ENCODE results near the gene ZBP1.

The ZBP1 gene

DNA sequence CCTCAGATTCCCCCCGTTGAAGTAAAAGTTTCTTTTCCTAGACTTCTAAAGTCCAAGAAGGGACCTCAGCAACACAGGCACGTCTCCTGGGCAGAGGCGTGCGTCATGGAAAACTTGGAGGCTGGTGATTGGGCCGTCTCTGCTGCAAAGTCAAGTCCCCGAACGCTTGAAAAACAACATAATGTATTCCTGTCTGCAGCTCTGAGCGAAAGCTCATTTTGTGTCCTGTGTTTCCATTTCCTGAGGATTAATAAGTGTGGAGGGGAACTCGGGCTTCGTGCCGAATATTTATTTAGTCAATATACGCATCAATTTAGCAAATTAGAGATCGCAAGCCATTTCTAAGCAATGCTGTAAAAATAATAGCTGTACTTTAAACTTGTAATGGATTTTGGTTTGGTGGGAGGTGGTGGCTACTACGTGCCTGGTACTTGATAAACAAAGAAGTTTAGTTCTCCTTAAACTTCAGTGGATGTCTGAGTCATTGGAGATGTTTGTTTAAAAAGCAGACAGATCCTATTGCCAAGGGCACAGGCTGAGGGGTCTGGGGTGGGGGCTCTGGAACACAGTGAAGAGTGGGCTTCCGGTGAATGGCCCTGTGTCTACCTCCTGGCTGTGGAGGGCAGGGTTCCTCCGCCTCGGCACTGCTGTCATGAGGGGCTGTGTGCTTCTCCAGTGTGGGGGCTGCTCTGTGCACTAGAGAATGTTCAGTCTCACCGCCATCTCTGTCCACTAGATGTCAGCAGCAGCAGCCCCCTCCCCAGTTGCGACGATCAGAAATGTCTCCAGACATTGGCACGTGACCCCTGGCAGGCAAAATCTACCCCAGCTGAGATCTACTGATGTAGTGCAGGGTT, 37.6 kb downstream of the ZBP1 start:
- Histone ChIP-seq H3K27me3 (ENCODE audit: insufficient read depth, low read length, poor library complexity) (no peaks in the 10 kb centered on the region), H4K8ac (ENCODE audit: low read depth, low read length) (no peak overlapping the region), H2AK5ac (ENCODE audit: low read length) (no peak overlapping the region), H3K36me3 (ENCODE audit: control insufficient read depth, insufficient read depth, low read length) (no peaks in the 10 kb centered on the region), H3K4me2 (ENCODE audit: low read length) (no peak overlapping the region), H2BK15ac (replicated peaks; ENCODE audit: low read depth) (no peak overlapping the region), H3K27ac (ENCODE audit: low read depth, low read length) (no peak overlapping the region), H3K79me1 (ENCODE audit: low read length) (no peaks in the 10 kb centered on the region), H2BK120ac (ENCODE audit: low read depth, low read length) (no peak overlapping the region), H3K79me2 (ENCODE audit: control insufficient read depth, insufficient read depth, low read length) (no peaks in the 10 kb centered on the region), H4K5ac (ENCODE audit: low read length) (no peak overlapping the region), H3K4me3 (ENCODE audit: low read length) (no peak overlapping the region), H3K4ac (ENCODE audit: low read depth, low read length) (no peak overlapping the region), H3K4me1 (ENCODE audit: control insufficient read depth, low read depth, low read length) (no peaks in the 10 kb centered on the region), H3K56ac (ENCODE audit: low read length) (peak overlapping the region; percentile 34), H3K23ac (ENCODE audit: low read length) (no peak overlapping the region), H2BK5ac (ENCODE audit: low read length) (no peak overlapping the region), H3K9ac (ENCODE audit: low read length) (no peak overlapping the region), H3K18ac (ENCODE audit: low read length) (no peak overlapping the region)
- WGBS (ENCODE audit: extremely low coverage, insufficient coverage, low lambda C conversion rate) = no CpG with 5 or more reads among the region's 21 CpGs
- peak; percentile 56 for DNase-seq

DNA sequence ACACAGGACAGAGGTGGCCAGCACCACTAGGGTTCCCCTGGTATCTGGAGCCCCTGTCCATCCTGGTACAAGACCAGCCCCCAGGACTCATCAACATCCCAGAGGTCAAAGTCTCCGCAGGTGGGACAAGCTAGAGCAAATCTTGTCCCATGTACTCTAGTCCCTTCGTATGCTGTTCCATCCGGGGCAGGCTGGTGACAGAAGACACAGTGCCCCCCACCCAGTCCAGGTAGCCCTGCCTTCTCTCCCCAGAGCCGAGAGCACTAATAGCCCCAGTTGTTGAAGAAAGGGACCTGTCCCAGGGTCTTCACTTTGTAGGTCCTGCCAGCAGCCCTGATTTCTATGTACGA, 38.2 kb downstream of the ZBP1 start:
- H4K8ac ChIP-seq (ENCODE audit: low read depth, low read length) = no peak overlapping the region
- WGBS (ENCODE audit: extremely low coverage, insufficient coverage, low lambda C conversion rate) = no CpG with 5 or more reads among the region's 5 CpGs
- H3K27me3 ChIP-seq (ENCODE audit: insufficient read depth, low read length, poor library complexity) = no peaks in the 10 kb centered on the region

DNA sequence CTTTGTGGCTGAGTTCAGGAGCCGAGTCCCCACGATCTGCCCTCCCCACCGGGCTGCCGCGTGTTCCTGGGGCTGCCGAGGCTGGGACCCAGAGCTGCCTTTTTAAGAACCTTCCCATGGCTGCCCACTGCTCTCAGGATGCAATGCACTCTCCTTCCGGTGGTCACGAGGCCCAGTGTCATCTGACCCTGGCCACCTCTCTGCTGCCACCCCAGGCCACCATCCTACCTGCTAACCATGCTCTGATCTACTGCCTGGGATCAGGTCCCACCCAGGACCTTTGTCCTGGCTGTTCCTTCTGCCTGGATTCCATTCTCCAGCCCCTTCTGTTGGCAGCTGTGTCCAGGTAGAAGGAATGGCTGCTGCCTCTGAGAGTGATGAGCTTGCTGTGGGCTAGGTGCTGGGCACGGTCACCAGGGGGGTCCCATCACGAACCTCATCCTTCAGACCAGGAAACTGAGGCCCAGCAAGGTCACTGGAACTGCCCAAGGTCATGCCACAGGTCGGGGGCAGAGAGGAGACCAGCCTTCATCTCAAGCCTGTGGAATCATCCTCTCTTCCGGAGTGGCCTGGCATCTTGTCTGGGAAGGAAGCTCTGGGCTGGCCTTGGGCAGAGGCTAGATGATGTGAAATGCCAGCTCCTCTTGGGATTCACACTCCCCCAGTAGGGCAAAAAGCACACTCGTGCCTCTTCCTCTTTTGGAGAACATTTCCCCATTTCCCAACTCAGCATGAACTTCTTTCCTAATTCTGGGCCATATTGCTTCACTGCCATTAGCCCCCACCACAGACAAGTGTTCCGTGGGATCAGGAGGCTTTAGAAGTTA, 38.8 kb downstream of the ZBP1 start:
- no CpG with 5 or more reads among the region's 14 CpGs for WGBS (ENCODE audit: extremely low coverage, insufficient coverage, low lambda C conversion rate)
- Histone ChIP-seq H3K79me1 (ENCODE audit: low read length) (no peaks in the 10 kb centered on the region), H3K18ac (ENCODE audit: low read length) (no peak overlapping the region), H3K23ac (ENCODE audit: low read length) (no peak overlapping the region), H3K27ac (ENCODE audit: low read depth, low read length) (no peak overlapping the region), H3K4me3 (ENCODE audit: low read length) (no peak overlapping the region), H3K27me3 (ENCODE audit: insufficient read depth, low read length, poor library complexity) (no peaks in the 10 kb centered on the region), H2BK5ac (ENCODE audit: low read length) (no peak overlapping the region), H2BK120ac (ENCODE audit: low read depth, low read length) (no peak overlapping the region), H3K4me2 (ENCODE audit: low read length) (no peak overlapping the region), H4K5ac (ENCODE audit: low read length) (no peak overlapping the region), H3K79me2 (ENCODE audit: control insufficient read depth, insufficient read depth, low read length) (no peaks in the 10 kb centered on the region), H3K56ac (ENCODE audit: low read length) (no peak overlapping the region), H3K4me1 (ENCODE audit: control insufficient read depth, low read depth, low read length) (no peaks in the 10 kb centered on the region), H4K8ac (ENCODE audit: low read depth, low read length) (no peak overlapping the region), H3K4ac (ENCODE audit: low read depth, low read length) (no peak overlapping the region), H2BK15ac (replicated peaks; ENCODE audit: low read depth) (no peak overlapping the region), H3K9ac (ENCODE audit: low read length) (no peak overlapping the region), H2AK5ac (ENCODE audit: low read length) (no peak overlapping the region), H3K36me3 (ENCODE audit: control insufficient read depth, insufficient read depth, low read length) (no peaks in the 10 kb centered on the region)
- no peak for DNase-seq

More for the DNA sequence above, 38.2 kb downstream of the ZBP1 start:
- Histone ChIP-seq H4K5ac (ENCODE audit: low read length) (no peak overlapping the region), H3K4me1 (ENCODE audit: control insufficient read depth, low read depth, low read length) (no peaks in the 10 kb centered on the region), H3K56ac (ENCODE audit: low read length) (no peak overlapping the region), H2BK120ac (ENCODE audit: low read depth, low read length) (no peak overlapping the region), H2BK5ac (ENCODE audit: low read length) (no peak overlapping the region), H3K9ac (ENCODE audit: low read length) (no peak overlapping the region), H3K79me2 (ENCODE audit: control insufficient read depth, insufficient read depth, low read length) (no peaks in the 10 kb centered on the region), H3K18ac (ENCODE audit: low read length) (no peak overlapping the region), H3K23ac (ENCODE audit: low read length) (no peak overlapping the region), H3K4me2 (ENCODE audit: low read length) (no peak overlapping the region), H3K27ac (ENCODE audit: low read depth, low read length) (no peak overlapping the region), H3K36me3 (ENCODE audit: control insufficient read depth, insufficient read depth, low read length) (no peaks in the 10 kb centered on the region), H2AK5ac (ENCODE audit: low read length) (no peak overlapping the region), H2BK15ac (replicated peaks; ENCODE audit: low read depth) (no peak overlapping the region), H3K4ac (ENCODE audit: low read depth, low read length) (no peak overlapping the region), H3K79me1 (ENCODE audit: low read length) (no peaks in the 10 kb centered on the region), H3K4me3 (ENCODE audit: low read length) (no peak overlapping the region)
- DNase-seq = no peak

DNA sequence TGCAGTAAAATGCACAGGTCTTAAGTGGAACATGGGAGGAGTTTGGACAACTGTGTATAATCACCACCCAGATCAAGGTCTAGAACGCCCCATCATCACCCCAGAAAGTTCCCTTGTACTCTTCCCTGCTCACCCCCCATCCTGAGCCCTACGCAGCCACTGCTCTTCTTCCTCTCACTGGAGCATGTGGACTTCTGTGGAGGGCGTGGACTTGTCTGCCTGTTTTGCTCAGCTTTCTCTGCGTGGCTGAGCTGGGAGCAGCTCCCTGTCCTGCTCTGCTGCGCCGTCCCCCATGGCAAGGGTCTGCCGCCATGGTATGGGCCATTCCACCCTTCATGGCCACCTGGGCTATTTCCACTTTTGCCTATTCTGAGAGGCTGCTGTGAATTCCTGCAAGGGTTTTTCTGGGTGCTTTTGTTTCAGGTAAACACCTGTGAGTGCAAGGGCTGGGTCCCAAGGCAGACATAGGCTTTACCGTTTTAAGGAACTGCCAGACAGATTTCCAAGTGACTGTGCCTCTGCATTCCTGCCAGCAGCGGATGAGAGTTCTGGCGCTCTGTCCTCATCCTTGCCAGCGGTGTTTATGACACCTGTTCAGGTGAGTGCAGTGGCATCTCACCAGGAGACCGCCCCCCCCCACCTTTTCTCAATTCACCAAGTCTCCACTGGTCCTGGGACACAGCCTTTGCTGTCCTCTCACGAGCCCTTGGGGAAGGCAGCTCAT, 39.6 kb downstream of the ZBP1 start:
- H3K27ac ChIP-seq (ENCODE audit: low read depth, low read length) = no peak overlapping the region
- no peak overlapping the region for H2BK15ac ChIP-seq (replicated peaks; ENCODE audit: low read depth)
- no peaks in the 10 kb centered on the region for H3K4me1 ChIP-seq (ENCODE audit: control insufficient read depth, low read depth, low read length)

DNA sequence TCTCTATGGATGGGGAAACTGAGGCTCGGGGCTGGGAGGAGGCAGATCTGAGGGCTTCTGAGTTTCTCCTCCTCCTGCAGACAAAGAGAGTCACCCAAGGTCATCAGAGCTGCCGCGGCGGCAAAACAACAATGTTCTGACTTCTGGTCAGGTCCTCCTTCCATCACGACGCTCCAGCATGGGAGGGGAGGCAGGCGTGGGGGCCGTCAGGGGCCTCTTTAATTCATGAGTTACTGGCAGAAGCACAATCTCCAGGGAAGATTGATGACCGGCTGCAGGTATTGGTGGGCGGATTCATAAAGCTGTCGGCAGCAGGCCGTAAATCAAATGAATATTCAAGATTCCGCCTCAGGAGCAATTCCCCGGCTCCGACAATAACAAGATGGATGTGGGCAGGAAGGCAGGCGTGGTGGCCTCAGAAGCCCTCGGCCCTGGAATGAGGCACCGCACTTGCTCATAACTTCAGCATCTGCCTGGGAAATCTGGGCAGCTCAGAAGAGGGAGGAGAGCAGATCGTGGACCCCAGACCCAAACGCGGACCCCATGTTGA, 40.3 kb downstream of the ZBP1 start:
- Histone ChIP-seq H3K9ac (ENCODE audit: low read length) (no peak overlapping the region), H4K5ac (ENCODE audit: low read length) (no peak overlapping the region), H3K27me3 (ENCODE audit: insufficient read depth, low read length, poor library complexity) (no peaks in the 10 kb centered on the region), H3K56ac (ENCODE audit: low read length) (no peak overlapping the region), H3K79me1 (ENCODE audit: low read length) (no peaks in the 10 kb centered on the region), H3K4me2 (ENCODE audit: low read length) (no peak overlapping the region), H3K4me1 (ENCODE audit: control insufficient read depth, low read depth, low read length) (no peaks in the 10 kb centered on the region), H2BK15ac (replicated peaks; ENCODE audit: low read depth) (no peak overlapping the region), H2BK120ac (ENCODE audit: low read depth, low read length) (no peak overlapping the region), H3K79me2 (ENCODE audit: control insufficient read depth, insufficient read depth, low read length) (no peaks in the 10 kb centered on the region), H2AK5ac (ENCODE audit: low read length) (no peak overlapping the region), H3K4me3 (ENCODE audit: low read length) (no peak overlapping the region), H4K8ac (ENCODE audit: low read depth, low read length) (no peak overlapping the region), H3K18ac (ENCODE audit: low read length) (no peak overlapping the region), H3K23ac (ENCODE audit: low read length) (no peak overlapping the region), H2BK5ac (ENCODE audit: low read length) (no peak overlapping the region), H3K4ac (ENCODE audit: low read depth, low read length) (no peak overlapping the region), H3K27ac (ENCODE audit: low read depth, low read length) (no peak overlapping the region), H3K36me3 (ENCODE audit: control insufficient read depth, insufficient read depth, low read length) (no peaks in the 10 kb centered on the region)
- DNase-seq = no peak
- no CpG with 5 or more reads among the region's 21 CpGs for WGBS (ENCODE audit: extremely low coverage, insufficient coverage, low lambda C conversion rate)

More for the DNA sequence above, 39.6 kb downstream of the ZBP1 start:
- Histone ChIP-seq H3K27me3 (ENCODE audit: insufficient read depth, low read length, poor library complexity) (no peaks in the 10 kb centered on the region), H3K23ac (ENCODE audit: low read length) (no peak overlapping the region), H3K79me1 (ENCODE audit: low read length) (no peaks in the 10 kb centered on the region), H2BK5ac (ENCODE audit: low read length) (no peak overlapping the region), H3K18ac (ENCODE audit: low read length) (no peak overlapping the region), H3K4me3 (ENCODE audit: low read length) (no peak overlapping the region), H2AK5ac (ENCODE audit: low read length) (no peak overlapping the region), H3K9ac (ENCODE audit: low read length) (no peak overlapping the region), H4K5ac (ENCODE audit: low read length) (no peak overlapping the region), H3K4ac (ENCODE audit: low read depth, low read length) (no peak overlapping the region), H3K79me2 (ENCODE audit: control insufficient read depth, insufficient read depth, low read length) (no peaks in the 10 kb centered on the region), H4K8ac (ENCODE audit: low read depth, low read length) (no peak overlapping the region), H3K56ac (ENCODE audit: low read length) (no peak overlapping the region), H3K4me2 (ENCODE audit: low read length) (no peak overlapping the region), H3K36me3 (ENCODE audit: control insufficient read depth, insufficient read depth, low read length) (no peaks in the 10 kb centered on the region), H2BK120ac (ENCODE audit: low read depth, low read length) (no peak overlapping the region)
- WGBS (ENCODE audit: extremely low coverage, insufficient coverage, low lambda C conversion rate) = no CpG with 5 or more reads among the region's 13 CpGs
- no peak for DNase-seq
